Measurements from ENCODE around the gene AP2A2.

- no peak for TF ChIP-seq POLR2A (IDR thresholded peaks at IDR 0.05)
- no peak for TF ChIP-seq CTCF (IDR thresholded peaks at IDR 0.05 in 8 of 11, conservative IDR thresholded peaks at IDR 0.05 in 3 of 11)
- TF ChIP-seq POLR2AphosphoS5 (IDR thresholded peaks at IDR 0.05): no peak
These were observed 2.2 kb downstream of the AP2A2 start for GRCh38 chr11:927871-928270.
